K562 (cell line): ENCODE results near the gene FAM89B. TPM values are rescaled to one million over a fixed set of nuclear protein-coding genes. Genes with fewer than 3 reads are reported as not detected.

Experiments used
- ARID1B ChIP-seq: fragments of 450-650 bp; IDR thresholded peaks from 2 replicates; pipeline ENCODE4 v1.6.1; 2016; ENCODE audit warnings: antibody characterized with exemption, mild to moderate bottlenecking, inconsistent platforms
- CHD1 ChIP-seq: fragments of 200-600 bp; sonication (generic); IDR thresholded peaks from one replicate; pipeline ENCODE4 v1.6.1; 2012; ENCODE audit warnings: mild to moderate bottlenecking, moderate library complexity, low read length, inconsistent platforms
- POLR2AphosphoS2 ChIP-seq: IDR thresholded peaks from 2 replicates; pipeline ENCODE4 v1.6.1; 2012; ENCODE audit warnings: low read length, improper control_type of control experiment
- XRCC3 ChIP-seq: fragments of 450-650 bp; IDR thresholded peaks from 2 replicates; pipeline ENCODE4 v1.6.1; 2017; ENCODE audit warnings: mild to moderate bottlenecking, moderate library complexity
- ZBTB12 ChIP-seq: fragments of 250-450 bp; sonication (Bioruptor Pico); IDR thresholded peaks from 2 replicates; pipeline ENCODE4 v1.4.0; 2020
- polyA plus RNA-seq, 8 experiments: library from polyadenylated mRNA; depleted of rRNA in 4 of 8; stranded (reverse) in 5 of 8; unstranded in 3 of 8; fragments of >200 nt; fragmentation: Nextera tagmentation in 2 of 8; fragmentation: Illumina TruSeq in 1 of 8; extraction: Ambion mirVana in 2 of 8; extraction: Trizol in 1 of 8; gene quantifications; 2 replicates each; pipeline versions ENCODE4 v1.2.1 to v1.2.3, GENCODE V29; 2011 to 2014; ENCODE audit warnings: inconsistent platforms in 1 of 8, missing spikeins in 1 of 8
- total RNA-seq, 7 experiments: library from RNA; depleted of rRNA in 6 of 7; stranded (reverse); fragments of >200 nt in 6 of 7; fragmentation: Illumina TruSeq in 2 of 7; extraction: Trizol in 2 of 7; gene quantifications; 2 replicates each; pipeline versions ENCODE4 v1.2.1 to v1.2.3, GENCODE V29; 2011 to 2021; ENCODE audit warnings: low replicate concordance in 1 of 7
- TF ChIP-seq, protein P1 (sequence below): fragments of 250-450 bp; sonication (Bioruptor Pico); IDR thresholded peaks from 2 replicates; pipeline ENCODE4 v1.8.0; 2022; ENCODE audit warnings: inconsistent platforms
- TF ChIP-seq, protein P2 (sequence below), 2 experiments: IDR thresholded peaks in 1 of 2; conservative IDR thresholded peaks in 1 of 2; 2 replicates each; pipeline ENCODE4 v1.6.1; 2016; ENCODE audit warnings: low read depth in 2 of 2, mild to moderate bottlenecking in 1 of 2, missing compliant biosample characterization in 1 of 2, missing genetic modification characterization in 1 of 2, moderate library complexity in 1 of 2

The FAM89B gene
- total and polyA plus RNA-seq, 9 of the 15 experiments (the other 6 are each of a cell fraction or from before 2014, with no cell fraction given) = 0.32 to 27.6 (median 11.9) TPM

- TF ChIP-seq ZBTB12 (peak; percentile 98), ARID1B (0 out of 2 replicates have a peak, but pooled peaks have one; percentile 35), XRCC3 (no peak), CHD1 (peak; percentile 18), POLR2AphosphoS2 (no peak)
- TF ChIP-seq, protein P1, sequence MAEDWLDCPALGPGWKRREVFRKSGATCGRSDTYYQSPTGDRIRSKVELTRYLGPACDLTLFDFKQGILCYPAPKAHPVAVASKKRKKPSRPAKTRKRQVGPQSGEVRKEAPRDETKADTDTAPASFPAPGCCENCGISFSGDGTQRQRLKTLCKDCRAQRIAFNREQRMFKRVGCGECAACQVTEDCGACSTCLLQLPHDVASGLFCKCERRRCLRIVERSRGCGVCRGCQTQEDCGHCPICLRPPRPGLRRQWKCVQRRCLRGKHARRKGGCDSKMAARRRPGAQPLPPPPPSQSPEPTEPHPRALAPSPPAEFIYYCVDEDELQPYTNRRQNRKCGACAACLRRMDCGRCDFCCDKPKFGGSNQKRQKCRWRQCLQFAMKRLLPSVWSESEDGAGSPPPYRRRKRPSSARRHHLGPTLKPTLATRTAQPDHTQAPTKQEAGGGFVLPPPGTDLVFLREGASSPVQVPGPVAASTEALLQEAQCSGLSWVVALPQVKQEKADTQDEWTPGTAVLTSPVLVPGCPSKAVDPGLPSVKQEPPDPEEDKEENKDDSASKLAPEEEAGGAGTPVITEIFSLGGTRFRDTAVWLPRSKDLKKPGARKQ (CRISPR knock-in tag) = no peak
- TF ChIP-seq, protein P2, sequence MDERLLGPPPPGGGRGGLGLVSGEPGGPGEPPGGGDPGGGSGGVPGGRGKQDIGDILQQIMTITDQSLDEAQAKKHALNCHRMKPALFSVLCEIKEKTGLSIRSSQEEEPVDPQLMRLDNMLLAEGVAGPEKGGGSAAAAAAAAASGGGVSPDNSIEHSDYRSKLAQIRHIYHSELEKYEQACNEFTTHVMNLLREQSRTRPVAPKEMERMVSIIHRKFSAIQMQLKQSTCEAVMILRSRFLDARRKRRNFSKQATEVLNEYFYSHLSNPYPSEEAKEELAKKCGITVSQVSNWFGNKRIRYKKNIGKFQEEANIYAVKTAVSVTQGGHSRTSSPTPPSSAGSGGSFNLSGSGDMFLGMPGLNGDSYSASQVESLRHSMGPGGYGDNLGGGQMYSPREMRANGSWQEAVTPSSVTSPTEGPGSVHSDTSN (CRISPR knock-in tag; IDR thresholded peaks at IDR 0.05; ENCODE audit: low read depth) = peak; percentile 47
- TF ChIP-seq, protein P2 (tag; conservative IDR thresholded peaks at IDR 0.05; ENCODE audit: low read depth) = peak; percentile 25; the same call in 1 of the 2 replicates
- TF ChIP-seq, all 486 proteins: peak for 159
Observed at GRCh38 chr11:65569973-65570918, 2.1 kb upstream of the FAM89B start, which contains the start of gene ZNRD2 (continued).
